ENCODE measurements around the gene ANG.

DNA sequence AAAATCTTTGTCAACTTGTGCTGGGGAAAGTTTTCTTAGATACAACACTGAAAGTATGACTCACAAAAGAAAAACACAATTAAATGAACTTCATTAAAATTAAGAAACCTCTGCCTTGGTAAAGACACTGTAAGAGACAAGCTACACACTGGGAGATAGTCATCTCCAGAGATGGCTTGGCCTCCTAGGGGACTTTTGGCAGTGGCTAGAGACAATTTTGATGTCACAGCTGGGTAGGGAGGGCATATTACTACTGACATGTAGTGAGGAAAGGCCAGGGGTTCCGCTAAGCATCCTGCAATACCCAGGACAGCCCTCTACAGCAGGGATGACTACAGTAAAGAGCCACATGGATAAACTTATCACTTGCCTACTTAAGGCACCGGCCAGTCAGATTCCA is 12.9 kb upstream of the ANG start:
- no peak for TF ChIP-seq POLR2AphosphoS5 (IDR thresholded peaks at IDR 0.05; ENCODE audit: low read depth, low read length)
- TF ChIP-seq EZH2phosphoT487 (IDR thresholded peaks at IDR 0.05; ENCODE audit: borderline replicate concordance): no peak
- TF ChIP-seq SP1 (IDR thresholded peaks at IDR 0.05; ENCODE audit: low read depth): no peak
- no peak for TF ChIP-seq POLR2A (IDR thresholded peaks at IDR 0.05; ENCODE audit: borderline replicate concordance, extremely low read depth, insufficient read depth, insufficient read length)
- TF ChIP-seq CTCF (IDR thresholded peaks at IDR 0.05 in 2 of 3, conservative IDR thresholded peaks at IDR 0.05 in 1 of 3; ENCODE audit: borderline replicate concordance in 1 of 3, insufficient read depth in 1 of 3, low read depth in 2 of 3, low read length in 2 of 3): no peak
- TF ChIP-seq FOSL1 (IDR thresholded peaks at IDR 0.05; ENCODE audit: low read depth): no peak
- no peak for TF ChIP-seq EZH2 (IDR thresholded peaks at IDR 0.05)
- TF ChIP-seq ZNF274 (IDR thresholded peaks at IDR 0.05; ENCODE audit: low read depth, low read length): no peak
- TF ChIP-seq, protein P1, sequence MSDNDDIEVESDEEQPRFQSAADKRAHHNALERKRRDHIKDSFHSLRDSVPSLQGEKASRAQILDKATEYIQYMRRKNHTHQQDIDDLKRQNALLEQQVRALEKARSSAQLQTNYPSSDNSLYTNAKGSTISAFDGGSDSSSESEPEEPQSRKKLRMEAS (IDR thresholded peaks at IDR 0.05): no peak
- no peak for TF ChIP-seq SIN3A (IDR thresholded peaks at IDR 0.05; ENCODE audit: low read depth)
- no peak for TF ChIP-seq YY1 (IDR thresholded peaks at IDR 0.05; ENCODE audit: extremely low read depth, insufficient replicate concordance, low read depth, low read length)
- no peak for TF ChIP-seq REST (IDR thresholded peaks at IDR 0.05; ENCODE audit: low read depth)
